GM18870 (cell line): ENCODE measurements around the gene BRD1.
"Not testable (repeated sequence)": the region's sequence is repeated elsewhere in the genome, so short reads cannot be mapped to it uniquely, and the experiment has no call there.

Experiments
- ATAC-seq: cut with Tn5 transposase; IDR thresholded peaks from one replicate; pipeline ENCODE4 v1.9.1; 2021; ENCODE audit warnings: moderate library complexity; ENCODE audit not compliant: unreplicated experiment

BRD1 gene

GRCh38 chr22:49853981-49854831 is 26.5 kb upstream of the BRD1 start:
- ATAC-seq = no peak

GRCh38 chr22:49852898-49853894 is 25.5 kb upstream of the BRD1 start, which contains the start of gene ZBED4:
TSS of gene ZBED4 (plus strand) at chr22:49853844. CDS start at chr22:49883663, 29,819 bp downstream.
- peak; percentile 53 for ATAC-seq

- not testable (repeated sequence) for ATAC-seq
Measured at GRCh38 chr22:49852568-49852897, 24.9 kb upstream of the BRD1 start.

GRCh38 chr22:49850959-49851802 is 23.5 kb upstream of the BRD1 start:
- ATAC-seq = no peak

GRCh38 chr22:49850021-49850911 is 22.6 kb upstream of the BRD1 start:
- no peak for ATAC-seq

GRCh38 chr22:49849161-49850020 is 21.7 kb upstream of the BRD1 start:
- no peak for ATAC-seq

- ATAC-seq = no peak
Measured at GRCh38 chr22:49848690-49849160, 21.1 kb upstream of the BRD1 start.

GRCh38 chr22:49847751-49848689 is 20.3 kb upstream of the BRD1 start:
- no peak for ATAC-seq

- no peak for ATAC-seq
Measured at GRCh38 chr22:49845666-49846459, 18.2 kb upstream of the BRD1 start.

- ATAC-seq = no peak
Measured at GRCh38 chr22:49845241-49845640, 17.6 kb upstream of the BRD1 start.

- ATAC-seq = no peak
Measured at GRCh38 chr22:49838771-49839717, 11.4 kb upstream of the BRD1 start.

- ATAC-seq = no peak
Measured at GRCh38 chr22:49833340-49834007, 5.8 kb upstream of the BRD1 start.

GRCh38 chr22:49829044-49829853 is 1.6 kb upstream of the BRD1 start:
- no peak for ATAC-seq

GRCh38 chr22:49828599-49828965 is 909 bp upstream of the BRD1 start:
- no peak for ATAC-seq
